LNCAP (cell line): ENCODE measurements around the gene FOXO1.

ENCODE experiments used
- CTCF ChIP-seq: fragments of 450-650 bp; IDR thresholded peaks from 2 replicates; pipeline ENCODE4 v1.5.1; 2017; ENCODE audit warnings: mild to moderate bottlenecking

The FOXO1 gene

GRCh38 chr13:40508127-40508526, 158.3 kb downstream of the FOXO1 start:
- TF ChIP-seq CTCF = no peak

DNA sequence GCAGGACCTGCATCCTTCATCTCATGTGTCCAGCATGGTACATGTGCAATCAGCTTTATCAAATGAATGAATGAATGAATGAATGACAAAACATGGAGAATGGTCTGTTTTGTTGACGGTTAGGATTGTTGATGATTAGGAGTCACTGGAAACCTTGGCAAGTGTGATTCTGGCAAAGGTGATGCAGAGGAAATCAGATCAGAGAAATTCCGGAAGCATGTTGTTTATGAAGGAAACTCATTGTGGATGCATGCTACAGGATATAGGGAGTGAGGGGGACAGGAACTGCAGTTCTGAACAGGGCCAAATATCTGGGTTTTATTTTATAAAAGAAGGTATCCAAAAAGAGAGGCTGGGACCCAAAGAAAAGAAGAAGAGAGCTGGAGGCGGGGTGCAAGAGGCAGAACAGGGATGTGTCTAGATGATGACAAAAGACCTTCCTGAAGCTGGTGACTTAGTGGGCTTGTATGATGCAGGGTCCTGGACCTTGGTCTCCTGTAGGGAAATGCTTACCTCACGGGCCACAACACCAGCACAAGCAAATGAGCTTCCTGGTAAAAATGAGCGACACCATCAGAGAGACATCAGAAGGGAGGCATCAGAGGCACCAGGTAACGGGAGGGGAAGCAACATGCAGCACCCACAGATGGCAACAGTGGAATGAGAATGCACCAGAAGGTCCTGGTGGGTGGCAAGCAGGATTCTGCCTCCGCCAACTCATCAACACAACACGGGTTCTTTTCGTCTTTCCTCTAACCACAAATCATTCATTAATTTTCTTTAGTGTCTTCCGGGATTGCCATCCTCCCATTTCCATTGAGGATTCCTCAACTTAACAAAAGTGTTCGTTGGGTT, 159.6 kb downstream of the FOXO1 start:
- no peak for TF ChIP-seq CTCF
